Inferior parietal cortex (tissue), 1 donor: ENCODE measurements around the gene CCDC88C.

Experiments used
- DNase-seq: peaks from one replicate; pipeline ENCODE4 v3.0.0-alpha.2; 2016; ENCODE audit errors: extremely low spot score

CCDC88C gene

GRCh38 chr14:91307046-91307445 is 110.6 kb downstream of the CCDC88C start:
- no peak for DNase-seq

DNA sequence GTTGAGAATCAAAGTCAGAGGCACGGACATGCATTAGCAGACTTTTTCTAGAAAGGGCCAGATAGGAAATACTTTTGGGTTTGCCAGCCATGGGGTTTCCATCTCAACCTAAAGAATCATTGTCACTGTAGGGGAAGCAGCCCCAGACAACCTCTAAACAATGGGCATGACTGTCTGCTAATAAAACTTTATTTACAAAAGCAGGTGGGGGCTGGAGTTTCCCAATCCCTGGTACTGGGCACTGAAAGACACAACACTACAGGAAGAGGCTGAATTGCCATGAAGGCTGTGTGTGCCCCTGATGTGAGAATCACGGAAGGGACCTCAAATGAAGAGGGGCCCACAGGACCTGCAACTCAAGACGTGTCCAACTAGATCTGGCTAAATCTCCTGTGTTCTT is 111.1 kb downstream of the CCDC88C start:
- no peak for DNase-seq

DNA sequence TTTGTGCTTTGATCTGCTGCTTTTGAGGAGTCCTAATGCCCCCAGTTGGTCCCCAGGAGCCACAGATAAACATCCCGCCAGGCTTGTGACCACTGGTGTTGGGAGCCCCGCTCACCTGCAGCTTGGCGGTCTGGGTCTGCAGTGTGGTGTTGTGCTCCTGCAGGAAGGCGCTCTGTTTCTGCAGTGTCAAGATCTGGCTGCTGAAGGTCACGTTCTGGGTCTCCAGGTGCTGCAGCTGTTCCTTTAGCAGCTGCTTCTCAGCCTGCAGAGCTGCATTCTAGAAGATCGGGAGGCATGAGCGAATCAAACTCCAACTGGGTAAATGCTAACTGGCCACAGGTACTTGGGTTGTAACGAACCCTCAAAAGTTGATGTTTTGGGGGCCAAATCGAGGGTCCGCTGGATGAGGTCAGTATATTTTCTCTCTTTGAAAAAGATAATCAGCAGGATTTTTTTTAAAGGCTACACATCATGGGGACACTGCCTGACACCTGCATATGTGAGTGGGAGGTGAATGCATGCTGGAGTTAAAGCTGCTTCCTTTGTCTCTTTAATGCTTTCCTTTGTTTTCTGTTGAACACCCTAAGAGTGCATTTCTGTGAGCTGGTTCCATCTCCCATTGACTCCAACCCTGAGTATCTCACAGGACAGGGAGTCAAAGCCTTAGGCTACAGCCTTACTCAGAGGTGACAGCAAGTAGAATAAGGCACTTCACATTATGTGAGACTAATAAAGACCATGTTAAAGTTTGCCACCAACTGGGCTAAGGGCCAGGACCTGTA is 111.8 kb downstream of the CCDC88C start:
- DNase-seq, result no peak

- no peak for DNase-seq
These were observed 113.7 kb downstream of the CCDC88C start for GRCh38 chr14:91303924-91304229.

- DNase-seq, result no peak
These were observed 114.3 kb downstream of the CCDC88C start for GRCh38 chr14:91303091-91303923.

DNA sequence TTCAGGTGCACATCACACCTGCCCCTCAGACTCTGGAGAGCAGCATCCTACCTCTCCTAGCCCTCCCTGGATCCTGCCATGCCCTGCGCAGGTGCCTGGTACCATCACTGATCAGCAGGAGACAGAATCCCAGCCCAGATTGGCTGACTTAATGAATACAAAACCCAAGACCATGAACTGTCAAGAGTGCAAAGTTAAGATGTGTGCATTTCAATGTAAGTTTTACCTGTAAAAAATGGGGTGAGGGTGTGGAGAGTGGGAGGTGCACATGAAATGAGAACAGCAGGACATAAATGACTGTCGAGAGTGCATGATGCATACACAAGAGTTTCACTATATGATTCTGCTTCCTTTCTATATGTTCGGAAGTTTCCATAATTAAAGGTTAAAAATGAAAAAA is 115.2 kb downstream of the CCDC88C start:
- no peak for DNase-seq

DNA sequence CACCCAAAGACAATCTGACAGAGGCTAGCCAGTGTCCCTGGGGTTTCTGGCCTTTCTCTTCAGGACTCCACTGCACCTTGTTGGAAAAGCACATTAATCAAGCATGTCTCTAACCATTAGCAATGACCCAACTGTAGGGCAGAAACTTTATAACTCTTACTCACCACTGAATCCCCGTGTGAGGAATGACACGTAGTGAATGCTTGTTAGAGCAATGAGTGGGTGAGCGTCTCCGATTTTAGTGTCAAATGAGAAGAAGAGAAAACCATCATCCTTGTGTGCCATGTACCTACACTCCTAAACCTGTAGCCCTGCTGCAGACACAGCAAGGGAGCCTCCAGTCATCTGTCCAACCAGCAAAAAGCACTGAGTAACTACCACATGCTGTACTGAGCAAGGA is 116.7 kb downstream of the CCDC88C start:
- no peak for DNase-seq

GRCh38 chr14:91300283-91300895 is 117.2 kb downstream of the CCDC88C start:
- DNase-seq, result no peak

- DNase-seq, result no peak
These were observed 118.2 kb downstream of the CCDC88C start for GRCh38 chr14:91299121-91300115.

DNA sequence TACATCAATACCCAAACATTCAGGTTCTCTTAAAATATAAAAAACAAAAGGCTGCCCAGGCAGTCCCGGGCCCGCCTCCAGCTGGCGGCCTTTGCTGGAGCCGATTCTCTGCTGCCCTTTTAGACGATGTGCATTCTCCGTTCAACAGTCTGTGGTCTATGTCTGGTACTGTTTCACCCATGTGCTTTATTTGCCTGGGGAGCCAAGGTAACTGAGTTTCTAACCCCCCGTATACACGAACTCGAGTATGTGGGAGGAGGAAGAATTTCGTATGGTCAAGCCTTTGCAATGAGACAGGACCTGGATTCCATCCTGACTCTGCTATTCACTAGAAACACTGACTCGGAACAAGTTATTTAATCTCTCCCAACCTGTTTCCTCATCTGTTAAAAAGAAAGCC is 119.0 kb downstream of the CCDC88C start:
- DNase-seq, result no peak

- DNase-seq, result no peak
These were observed 120.4 kb downstream of the CCDC88C start for GRCh38 chr14:91297081-91297711.

GRCh38 chr14:91295851-91296796 is 121.5 kb downstream of the CCDC88C start:
- no peak for DNase-seq

- DNase-seq, result no peak
These were observed 122.3 kb downstream of the CCDC88C start for GRCh38 chr14:91295276-91295845.

GRCh38 chr14:91294153-91294552 is 123.5 kb downstream of the CCDC88C start:
- no peak for DNase-seq

DNA sequence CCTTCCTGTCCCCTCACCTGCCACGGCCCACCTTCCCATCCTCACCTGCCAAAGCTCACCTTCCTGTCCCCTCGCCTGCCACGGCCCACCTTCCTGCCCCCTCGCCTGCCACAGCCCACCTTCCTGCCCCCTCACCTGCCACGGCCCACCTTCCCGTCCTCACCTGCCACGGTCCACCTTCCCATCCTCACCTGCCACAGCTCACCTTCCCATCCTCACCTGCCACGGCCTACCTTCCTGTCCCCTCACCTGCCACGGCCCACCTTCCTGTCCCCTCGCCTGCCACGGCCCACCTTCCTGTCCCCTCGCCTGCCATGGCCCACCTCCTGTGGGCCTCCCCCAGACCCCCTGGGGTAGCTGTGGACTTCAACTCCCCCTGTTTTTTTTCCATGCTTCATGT is 124.3 kb downstream of the CCDC88C start:
- no peak for DNase-seq

- DNase-seq, result no peak
These were observed 125.1 kb downstream of the CCDC88C start for GRCh38 chr14:91292491-91292890.

DNA sequence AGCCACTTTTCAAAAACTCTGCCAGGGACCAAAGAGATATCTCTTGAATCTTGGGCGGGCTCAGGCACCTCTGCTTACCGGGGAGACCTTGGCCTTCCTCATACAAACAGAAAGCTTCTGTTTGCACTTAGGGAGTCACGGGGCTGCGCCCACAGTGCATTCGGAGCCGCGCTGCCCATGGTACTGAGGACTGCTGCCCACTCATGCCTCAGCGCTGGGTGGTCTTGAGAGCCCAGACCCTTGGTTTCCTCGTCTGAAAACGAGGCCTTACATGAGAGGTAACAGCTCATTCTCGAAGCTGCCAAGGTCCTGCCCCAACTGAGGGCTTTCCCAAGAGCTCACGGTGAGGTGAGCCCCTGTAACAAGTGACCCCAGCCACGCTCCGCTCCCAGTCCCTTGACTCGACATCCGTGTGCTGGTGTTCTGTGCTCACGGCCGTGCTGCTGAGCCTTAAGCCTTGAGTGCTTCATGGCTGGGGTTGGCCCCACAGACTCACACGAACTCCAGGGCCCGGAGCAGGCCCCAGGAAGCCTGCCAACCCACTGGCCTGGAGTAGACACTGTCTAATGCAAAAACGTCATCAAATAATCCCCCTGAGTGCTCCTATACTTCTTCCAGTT is 125.7 kb downstream of the CCDC88C start:
- no peak for DNase-seq

GRCh38 chr14:91290986-91291385 is 126.6 kb downstream of the CCDC88C start:
- no peak for DNase-seq

DNA sequence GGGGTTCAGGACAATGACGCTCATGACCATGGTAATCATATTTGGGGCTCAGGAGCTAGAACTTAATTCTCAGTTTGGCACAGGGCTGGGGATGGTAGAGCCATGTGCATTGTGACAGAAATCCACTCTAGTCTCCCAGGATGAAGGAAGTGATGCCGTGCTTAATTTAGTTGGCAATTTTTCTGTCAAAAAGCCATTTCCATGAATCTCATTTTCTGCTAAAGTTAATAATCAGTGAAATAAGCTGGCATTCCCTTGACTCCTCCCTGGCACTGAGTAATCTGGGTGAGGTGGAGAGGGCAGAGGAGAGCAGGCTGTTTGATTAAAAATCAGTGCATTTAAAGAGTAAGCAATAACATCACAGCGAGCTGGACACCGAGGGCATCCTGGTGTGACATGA is 128.2 kb downstream of the CCDC88C start:
- DNase-seq, result no peak
